Choroid plexus epithelial cell (primary cell): ENCODE measurements around the gene NKD2.

Experiments
- DNase-seq: peaks from one replicate; pipeline ENCODE4 v3.0.0-alpha.2; 2010; ENCODE audit warnings: low read depth
- H3K4me3 ChIP-seq: 2 replicates; pipeline ENCODE4 v1.5.1; 2011; ENCODE audit warnings: low read depth, mild to moderate bottlenecking, control low read depth, low read length, moderate library complexity
- TF ChIP-seq, protein P1 (sequence below): conservative IDR thresholded peaks from 2 replicates; pipeline ENCODE4 v1.5.1; 2011; ENCODE audit warnings: low read depth, mild to moderate bottlenecking, control low read depth, inconsistent platforms, low read length, moderate library complexity

Gene NKD2

DNA sequence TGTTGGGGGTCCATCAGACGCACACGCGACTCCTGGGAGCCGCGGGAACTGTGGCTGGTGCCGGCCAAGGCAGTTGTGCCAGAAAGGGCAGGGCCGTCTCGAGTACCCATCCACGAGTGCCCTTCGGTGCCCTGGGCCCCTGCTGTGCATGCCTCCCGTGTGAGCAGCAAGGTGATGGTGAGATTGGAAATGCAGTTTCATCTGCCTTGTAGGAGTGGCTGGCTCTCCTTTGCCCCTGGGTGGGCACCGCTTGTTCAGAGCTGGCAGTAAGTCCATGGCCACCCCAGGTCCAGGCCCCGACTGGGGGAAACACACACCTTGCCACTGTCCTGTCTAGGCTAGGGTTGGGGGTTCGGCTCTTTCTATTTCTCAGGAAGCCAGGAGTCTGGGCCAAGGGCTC, 5.7 kb downstream of the NKD2 start:
- TF ChIP-seq, protein P1, sequence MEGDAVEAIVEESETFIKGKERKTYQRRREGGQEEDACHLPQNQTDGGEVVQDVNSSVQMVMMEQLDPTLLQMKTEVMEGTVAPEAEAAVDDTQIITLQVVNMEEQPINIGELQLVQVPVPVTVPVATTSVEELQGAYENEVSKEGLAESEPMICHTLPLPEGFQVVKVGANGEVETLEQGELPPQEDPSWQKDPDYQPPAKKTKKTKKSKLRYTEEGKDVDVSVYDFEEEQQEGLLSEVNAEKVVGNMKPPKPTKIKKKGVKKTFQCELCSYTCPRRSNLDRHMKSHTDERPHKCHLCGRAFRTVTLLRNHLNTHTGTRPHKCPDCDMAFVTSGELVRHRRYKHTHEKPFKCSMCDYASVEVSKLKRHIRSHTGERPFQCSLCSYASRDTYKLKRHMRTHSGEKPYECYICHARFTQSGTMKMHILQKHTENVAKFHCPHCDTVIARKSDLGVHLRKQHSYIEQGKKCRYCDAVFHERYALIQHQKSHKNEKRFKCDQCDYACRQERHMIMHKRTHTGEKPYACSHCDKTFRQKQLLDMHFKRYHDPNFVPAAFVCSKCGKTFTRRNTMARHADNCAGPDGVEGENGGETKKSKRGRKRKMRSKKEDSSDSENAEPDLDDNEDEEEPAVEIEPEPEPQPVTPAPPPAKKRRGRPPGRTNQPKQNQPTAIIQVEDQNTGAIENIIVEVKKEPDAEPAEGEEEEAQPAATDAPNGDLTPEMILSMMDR, result no peak
- H3K4me3 ChIP-seq, result no peak overlapping the region
- DNase-seq, result no peak

DNA sequence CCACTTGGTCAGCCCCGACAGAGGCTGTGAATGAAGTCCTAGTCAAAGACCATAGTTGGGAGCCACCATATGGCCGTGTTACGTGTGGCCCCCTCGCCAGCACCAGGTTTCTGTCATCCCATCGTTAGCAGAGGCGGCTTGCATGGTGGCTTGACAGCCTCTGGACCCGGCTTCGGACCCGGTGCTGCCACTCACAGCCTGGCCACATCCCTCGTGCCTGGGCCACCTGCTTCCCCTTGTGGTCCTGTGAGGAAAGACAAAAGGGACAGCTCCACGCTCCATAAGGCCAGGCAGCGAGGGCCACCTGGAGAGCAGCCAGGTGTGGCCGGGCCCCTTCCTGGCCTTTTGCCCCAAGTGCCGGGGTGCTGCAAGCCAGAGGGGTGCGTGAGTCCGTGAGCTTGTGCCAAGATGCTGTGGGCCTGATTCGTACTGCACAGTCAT, 6.2 kb downstream of the NKD2 start:
- no peak for DNase-seq
- TF ChIP-seq, protein P1, result no peak
- H3K4me3 ChIP-seq, result no peak overlapping the region

DNA sequence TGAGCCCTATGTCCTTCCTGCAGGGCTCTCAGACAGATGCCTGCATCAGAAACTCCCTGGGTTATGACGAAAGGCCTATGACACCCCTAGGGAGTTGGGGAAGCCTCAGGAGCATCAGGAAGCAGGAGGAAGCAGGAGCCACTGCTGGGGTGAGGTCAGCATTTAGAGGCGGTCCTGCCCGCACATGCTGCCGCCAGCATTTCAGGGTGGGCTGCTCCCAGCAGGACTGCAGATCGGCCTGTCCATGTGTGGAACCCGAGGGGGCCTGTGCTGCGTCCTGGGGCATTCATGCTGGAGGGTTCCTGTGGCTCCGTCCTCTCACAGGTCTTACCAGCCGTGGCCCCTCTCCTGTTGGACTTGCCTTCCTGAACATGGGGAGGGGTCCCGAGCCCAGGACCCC, 6.9 kb downstream of the NKD2 start:
- no peak for DNase-seq
- no peak overlapping the region for H3K4me3 ChIP-seq
- TF ChIP-seq, protein P1, result no peak

DNA sequence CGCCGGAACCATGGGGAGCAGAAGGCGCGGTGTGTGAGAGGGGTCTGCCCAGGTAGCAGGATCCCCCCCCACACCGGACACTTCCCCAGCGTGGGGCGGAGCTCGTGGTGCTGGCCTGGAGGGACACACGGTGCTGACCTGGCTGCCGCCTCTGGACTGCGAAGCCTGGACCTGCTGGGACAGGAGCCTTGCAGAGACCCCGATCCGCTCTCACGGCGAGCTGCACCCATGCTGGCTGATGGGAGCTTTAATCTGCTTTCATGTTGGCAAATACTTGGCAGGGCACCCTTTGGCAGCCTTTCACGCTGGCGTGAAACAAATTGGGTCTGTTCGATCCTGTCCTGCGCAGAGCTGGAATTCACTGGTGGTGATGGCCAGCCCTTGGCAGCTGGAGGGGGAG, 7.4 kb downstream of the NKD2 start:
- TF ChIP-seq, protein P1, result no peak
- DNase-seq, result no peak
- no peak overlapping the region for H3K4me3 ChIP-seq

DNA sequence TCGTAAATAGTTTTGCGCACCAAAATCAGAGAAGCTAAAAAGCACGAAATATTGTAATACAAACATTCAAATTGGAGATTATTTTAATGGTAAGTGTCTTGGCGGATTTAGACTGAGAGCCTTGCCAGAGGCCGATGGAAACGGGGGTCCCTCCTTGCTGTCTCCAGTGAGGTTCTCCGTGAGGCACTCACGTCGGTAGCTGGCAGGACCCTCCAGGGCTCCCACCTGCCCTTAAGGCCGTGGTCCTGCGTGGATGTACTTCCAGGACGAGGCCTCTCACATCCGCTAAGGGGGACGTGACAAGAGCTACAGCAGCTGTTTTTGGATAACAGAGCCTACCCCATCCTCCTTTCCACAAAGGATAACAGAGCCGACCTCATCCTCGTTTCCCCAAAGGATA, 7.9 kb downstream of the NKD2 start:
- H3K4me3 ChIP-seq, result no peak overlapping the region
- no peak for DNase-seq
- TF ChIP-seq, protein P1, result no peak

DNA sequence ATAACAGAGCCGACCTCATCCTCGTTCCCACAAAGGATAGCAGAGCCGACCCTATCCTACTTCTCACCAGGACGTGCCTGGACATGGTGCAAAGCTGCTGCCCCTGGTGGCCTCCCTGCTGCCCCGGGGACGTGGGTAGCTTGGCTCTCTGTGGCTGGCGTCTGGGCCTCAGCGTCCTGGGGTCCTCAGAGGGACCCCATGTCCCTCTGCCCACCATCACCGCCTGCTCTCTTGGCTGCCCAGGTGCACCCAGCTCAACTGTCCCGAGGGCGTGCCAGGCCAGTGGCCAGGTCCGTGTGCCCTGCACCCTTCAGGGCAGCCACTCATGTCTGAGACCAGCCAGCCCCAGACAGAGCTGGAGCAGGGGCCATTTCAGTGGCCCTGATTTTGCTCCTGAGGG, 8.5 kb downstream of the NKD2 start:
- TF ChIP-seq, protein P1, result no peak

DNA sequence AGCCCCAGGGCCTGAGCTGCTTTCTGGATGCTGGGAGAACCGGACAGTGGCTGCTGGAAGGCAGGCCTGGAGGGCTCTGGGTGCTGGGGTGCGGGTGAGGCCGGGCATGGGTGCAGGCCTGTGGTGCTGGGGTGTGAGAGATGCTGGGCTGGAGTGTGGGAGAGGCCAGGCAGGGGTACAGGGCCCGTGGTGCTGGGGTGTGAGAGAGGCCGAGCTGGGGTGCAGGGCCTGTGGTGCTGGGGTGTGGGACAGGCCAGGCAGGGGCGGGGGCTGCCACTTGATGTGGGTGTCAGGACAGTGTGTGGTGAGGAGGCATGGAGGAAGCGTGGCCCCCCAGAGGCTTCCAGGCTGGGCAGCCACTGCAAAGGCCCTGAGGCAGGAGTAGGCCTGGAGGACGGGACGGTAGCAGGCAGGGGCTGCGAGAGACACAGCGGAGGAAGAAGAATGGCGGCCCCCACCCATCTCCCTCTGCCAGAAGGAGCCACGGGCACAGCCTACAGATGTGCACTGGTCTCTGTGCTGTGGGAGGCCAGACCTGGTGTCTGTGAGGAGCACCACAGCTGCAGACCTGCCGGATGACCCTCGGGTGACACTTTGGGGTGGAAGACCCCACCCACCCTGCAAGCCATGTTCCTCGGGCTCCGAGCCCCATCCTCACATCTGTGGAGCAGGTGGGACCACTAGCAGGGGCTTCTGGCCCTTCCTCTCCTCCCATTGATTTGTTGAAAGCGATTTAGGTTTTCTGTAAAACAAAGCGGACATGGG, 9.3 kb downstream of the NKD2 start:
- TF ChIP-seq, protein P1, result no peak
- no peak overlapping the region for H3K4me3 ChIP-seq
- no peak for DNase-seq

More for the DNA sequence above, 8.5 kb downstream of the NKD2 start:
- H3K4me3 ChIP-seq, result no peak overlapping the region
- no peak for DNase-seq
